ENCODE results near the gene NCSTN.
A peak's percentile ranks its signal among the peaks of the same experiment; 100 is the strongest.

Gene NCSTN

DNA sequence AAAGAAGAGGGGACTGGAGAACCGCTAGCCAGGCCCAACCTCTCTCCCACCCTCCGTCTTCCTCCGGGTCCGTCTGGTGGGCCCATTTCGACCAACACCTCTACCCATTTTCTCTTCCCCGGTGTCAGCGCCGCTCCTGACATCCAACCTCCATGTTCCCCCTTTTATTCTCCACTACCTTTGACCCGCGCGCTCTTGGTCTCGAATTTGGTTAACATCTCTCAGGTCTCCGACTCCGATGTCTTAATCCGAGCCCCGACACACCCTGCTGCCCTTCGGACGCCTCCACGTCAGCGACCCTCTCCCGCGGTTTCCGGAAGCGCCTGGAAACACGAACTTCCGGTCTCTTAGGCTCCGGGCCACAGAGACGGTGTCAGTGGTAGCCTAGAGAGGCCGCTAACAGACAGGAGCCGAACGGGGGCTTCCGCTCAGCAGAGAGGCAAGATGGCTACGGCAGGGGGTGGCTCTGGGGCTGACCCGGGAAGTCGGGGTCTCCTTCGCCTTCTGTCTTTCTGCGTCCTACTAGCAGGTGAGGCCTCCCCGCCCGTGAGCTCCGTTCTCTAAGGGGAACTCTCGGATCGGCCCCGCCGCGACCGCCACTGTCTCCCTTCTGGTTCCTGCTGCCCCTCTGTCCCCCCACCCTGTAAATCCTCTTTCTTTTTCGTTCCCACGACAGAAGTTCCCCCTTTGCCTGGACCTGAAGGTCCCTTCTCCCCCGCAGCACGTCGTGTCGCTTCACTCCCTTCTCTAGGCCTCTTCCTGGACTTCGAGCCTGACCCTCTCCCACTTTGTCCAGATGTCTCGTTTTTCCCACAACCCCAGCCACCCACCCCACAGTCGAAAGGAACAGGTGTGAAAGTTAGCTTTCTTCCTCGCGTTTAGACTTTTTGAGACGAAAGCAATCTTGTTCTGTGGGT is at the start of gene NCSTN, which contains the start of gene COPA:
Gene NCSTN, plus strand, starts transcription at position 431 of the 917 bp plus-strand sequence. Its CDS starts 14 bp downstream, at position 445.
Gene COPA, minus strand, starts transcription at position 298 of the 917 bp plus-strand sequence. Its CDS starts 80 bp downstream, at position 218.
- DNase-seq (ENCODE audit: low spot score): peak; percentile 93

DNA sequence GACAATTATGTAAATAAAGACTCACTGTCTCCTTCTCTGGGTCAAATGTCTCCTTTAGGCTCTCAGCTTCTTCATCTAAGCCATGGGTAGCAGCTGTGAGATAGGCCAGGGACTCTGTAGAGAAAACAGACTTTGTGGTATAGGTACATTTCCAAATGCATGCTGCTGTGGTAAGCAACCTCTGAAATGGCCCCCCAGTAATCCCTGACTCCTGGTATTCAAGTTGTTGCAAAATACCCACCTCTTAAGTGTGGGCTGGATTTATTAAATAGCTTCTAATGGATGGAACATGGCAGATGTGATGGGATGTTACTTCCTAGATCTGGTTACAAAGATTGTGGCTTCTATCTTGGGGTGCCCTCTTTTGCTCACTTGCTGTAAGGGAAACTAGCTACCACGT is 47.1 kb upstream of the NCSTN start:
- no peak for DNase-seq (ENCODE audit: low spot score)

DNA sequence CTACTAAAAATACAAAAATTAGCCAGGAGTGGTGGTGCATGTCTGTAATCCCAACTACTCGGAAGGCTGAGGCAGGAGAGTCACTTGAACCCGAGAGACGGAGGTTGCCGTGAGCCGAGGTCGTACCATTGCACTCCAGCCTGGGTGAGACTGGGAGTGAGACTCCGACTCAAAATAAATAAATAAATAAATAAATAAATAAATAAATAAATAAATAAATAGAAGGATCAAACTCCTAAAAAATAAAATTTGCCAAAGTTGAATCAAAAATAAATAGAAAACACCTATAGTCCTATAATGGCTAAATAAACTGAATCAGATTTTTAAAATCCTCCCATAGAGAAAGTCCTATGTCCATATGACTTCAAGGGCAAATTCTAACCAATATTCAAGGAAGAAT is 43.0 kb upstream of the NCSTN start:
- DNase-seq (ENCODE audit: low spot score): no peak

DNA sequence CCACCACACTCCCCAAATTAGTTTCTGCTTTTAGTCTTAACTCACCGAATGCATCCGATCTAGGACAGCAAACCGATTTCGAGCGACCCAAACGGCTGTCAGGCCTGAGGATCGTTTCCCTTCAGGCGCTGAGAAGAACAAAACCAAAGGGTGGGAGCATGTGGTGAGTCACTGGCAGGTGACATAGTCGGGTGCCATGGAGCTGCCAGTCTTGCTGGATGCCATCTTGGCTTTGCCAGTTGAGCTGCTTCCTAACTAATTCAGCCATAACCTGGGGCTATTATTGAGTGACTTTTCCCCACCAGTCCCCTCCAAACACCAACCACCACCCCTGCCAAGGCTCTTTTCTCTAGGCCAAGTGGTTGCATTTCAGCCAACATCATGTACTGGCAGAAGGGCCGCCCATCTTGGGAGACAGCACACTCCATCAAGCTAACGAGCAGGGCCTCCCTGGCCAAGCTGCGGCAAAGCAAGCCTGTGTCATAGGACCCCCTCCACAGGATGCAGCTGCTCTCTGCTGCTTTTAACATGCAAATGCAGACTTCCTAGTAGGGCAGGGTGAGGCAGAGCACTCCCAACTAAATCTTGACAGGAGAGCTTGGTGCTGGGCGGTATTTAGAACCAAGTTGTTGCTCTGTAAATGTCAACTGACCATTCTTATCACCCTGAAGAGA is 35.9 kb upstream of the NCSTN start:
- DNase-seq (ENCODE audit: low spot score): peak; percentile 63

DNA sequence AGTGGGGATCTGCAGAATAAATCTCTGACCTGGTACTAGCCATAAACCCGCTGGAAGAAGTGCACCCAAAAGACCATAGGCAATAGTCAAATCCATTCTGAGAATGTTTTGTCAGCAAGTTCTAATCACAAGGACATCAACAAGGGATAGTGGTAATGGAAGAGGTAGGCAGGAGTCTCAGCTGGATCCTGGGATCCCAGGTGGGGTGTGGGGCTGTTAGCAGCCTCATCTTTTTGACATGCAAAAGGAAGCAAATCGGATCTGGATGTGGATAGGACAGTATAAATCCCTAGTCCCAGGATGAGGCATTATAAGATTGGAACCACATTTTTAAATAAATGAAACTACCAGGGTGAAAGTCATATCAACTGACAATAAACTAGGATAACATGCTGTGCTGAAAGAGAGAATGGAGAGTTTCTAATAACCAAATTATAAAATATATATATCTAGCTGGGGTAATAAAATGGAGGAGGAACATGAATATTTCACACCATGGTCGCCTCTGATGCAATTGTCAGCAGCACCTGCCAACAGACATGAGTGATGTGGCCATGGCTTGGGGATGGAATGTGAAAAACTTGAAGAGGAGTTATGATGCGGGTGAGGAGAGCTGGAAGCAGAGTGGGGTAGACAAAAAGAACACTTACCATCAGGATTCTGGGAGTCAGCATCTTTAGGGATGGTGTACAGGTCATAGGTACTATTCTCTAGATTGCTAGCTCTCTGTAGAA is 34.6 kb upstream of the NCSTN start:
- peak; percentile 15 for DNase-seq (ENCODE audit: low spot score)

DNA sequence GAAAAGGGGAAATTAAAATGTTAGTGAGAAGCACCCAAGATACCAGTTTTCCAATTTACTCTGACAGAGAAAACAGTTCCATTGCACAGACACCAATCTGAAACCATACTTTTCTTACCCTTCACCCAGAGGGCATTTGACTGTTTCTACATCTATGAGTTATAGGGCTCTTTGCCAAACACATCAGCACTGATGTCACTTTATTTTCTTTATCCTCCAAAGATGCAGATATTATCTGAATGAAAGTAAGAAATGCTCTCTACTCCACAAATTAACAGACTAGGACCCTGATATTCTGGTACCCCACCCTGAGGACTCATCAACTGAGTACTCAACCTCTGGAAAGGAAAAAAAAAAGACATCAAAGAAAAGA is 34.0 kb upstream of the NCSTN start:
- no peak for DNase-seq (ENCODE audit: low spot score)

DNA sequence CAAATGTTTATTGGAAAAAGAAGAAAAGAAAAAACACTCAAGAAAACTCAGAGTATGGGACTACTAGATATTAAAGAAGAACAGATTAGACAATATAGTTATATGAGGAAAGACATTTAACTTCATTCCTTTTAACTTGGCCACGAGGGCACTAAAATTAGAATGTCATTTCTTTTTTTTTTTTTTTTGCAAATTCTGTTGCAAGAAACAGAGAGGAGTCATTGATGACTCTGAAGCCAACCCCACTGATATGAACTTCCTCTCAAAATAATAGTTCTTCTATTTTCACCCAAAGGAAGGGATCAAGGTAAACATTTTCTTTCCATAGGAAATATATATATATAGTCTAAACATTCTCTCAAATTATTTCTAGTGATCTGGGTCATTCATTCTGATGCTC is 33.6 kb upstream of the NCSTN start:
- no peak for DNase-seq (ENCODE audit: low spot score)

DNA sequence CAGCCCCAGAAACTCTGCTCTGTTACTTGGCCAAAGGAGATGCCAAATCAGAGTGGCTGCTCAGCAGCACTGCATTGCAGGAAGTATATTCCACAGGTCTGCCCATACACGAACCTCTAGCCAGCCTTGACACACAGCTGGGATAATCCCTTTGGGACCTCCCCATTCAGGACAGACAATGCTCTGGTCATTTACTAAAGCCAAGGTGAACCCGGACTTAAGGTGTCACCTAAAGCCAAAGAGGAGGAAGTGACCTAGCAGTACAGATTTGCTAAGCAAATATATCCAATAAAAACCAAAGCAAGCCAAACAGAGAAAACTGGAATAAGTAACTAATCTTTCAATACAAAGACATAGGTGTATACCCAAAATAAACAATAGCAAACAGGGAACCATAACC is 27.8 kb upstream of the NCSTN start:
- no peak for DNase-seq (ENCODE audit: low spot score)

DNA sequence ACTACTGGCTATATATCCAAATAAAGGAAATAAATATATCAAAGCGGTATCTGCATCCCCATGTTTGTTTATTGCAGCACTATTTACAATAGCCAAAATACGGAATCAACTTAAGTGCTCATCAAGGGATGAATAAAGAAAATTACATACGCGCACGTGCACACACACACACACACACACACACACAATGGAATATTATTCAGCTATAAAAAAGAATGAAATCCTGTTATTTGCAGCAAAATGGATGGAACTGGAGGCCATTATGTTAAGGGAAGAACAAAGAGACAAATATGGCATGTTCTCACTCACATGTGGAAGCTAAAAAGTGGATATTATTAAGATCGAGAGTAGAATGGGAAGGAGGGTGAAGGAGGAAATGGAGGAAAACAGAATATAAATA is 20.4 kb upstream of the NCSTN start:
- no peak for DNase-seq (ENCODE audit: low spot score)

DNA sequence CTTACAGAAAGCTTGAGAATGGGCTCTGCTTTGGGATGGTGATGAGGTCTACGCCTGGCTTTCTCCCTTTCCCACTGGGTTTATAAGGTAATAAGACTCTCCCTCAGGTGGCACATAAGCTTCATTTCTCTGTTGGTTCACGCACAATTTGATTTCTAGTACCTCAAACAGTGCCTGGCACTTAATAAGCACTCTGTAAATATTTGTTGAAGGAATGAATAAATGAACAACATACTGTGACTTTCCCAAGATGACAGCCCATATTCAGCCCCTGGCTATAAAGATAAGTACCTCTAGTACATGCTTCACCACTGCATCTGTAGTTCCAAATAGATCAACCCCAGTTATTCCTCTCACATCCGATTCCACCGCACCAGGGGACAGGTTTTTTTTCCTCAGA is 17.9 kb upstream of the NCSTN start:
- DNase-seq (ENCODE audit: low spot score): no peak

DNA sequence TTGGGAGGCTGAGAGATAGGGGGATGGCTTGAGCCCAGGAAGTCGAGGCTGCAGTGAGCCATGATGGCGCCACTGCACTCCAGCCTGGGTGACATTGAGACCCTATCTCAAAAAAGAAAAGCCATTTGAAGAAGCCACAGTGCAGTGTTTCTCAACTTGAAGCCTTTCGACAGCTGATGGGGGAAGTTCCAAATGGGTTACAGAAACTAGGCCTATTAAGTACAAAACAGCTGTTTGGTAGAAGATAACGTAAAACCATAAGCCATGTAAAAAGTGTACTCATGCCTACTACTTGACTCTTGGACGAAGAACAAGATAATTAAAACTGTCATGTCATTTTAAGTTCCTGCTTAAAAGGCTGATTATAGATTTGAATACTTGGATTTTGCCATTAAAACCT is 16.8 kb upstream of the NCSTN start:
- no peak for DNase-seq (ENCODE audit: low spot score)

DNA sequence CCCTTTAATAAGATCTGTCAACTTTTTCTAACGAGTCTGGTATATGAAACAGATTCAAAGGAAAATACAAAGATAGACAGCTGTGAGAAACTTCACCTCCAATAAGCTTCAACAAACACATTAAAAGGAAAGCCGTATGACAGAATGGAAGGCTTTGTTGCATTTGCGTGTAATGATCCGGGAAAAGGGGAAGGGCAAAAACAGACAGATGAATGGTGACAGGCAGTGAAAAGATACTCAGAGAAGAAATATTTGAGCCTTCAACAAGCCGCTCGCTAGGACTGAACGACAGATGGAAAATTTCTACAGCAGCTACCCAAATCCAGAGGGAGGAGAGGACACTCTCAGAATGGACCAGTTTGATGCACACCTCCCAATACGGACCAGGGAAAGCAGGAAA is 15.0 kb upstream of the NCSTN start:
- DNase-seq (ENCODE audit: low spot score): no peak

DNA sequence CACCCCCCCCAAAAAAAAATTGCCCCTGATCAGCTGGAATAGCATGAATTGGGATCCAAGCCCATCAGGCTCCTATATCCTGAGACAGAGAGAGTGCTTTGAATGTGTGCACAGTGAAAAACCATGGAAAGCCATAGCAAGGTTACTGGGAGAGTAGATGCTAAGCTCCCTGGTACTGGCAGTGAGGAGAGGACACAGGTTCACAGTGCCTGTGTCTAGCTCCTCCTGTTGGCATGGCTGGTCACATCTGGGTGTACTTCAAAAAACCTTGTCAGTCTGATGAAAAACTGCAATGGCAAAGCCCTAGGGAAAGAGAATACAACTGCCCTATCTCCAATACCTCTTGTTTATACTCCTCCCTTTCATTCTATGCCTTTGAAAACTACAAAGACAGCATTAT is 13.1 kb upstream of the NCSTN start:
- DNase-seq (ENCODE audit: low spot score): no peak

DNA sequence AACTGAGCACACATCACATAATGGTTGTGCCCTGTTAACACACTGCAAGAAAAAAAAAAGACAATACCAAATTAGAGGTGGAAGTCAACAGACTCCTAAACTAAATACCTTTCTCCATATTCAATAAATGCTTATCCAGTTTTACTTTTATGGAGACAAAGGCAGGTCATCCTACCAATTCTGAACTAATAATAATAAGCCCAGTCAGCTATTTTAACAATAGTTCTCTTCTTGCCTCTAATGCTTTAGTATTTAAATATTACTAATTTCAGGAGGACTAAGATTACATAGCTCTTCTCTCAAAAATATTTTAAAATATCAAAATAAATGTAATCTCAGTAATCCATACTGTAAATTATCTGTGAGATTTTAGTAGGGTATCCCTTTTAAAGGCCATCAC is 10.7 kb upstream of the NCSTN start:
- no peak for DNase-seq (ENCODE audit: low spot score)

DNA sequence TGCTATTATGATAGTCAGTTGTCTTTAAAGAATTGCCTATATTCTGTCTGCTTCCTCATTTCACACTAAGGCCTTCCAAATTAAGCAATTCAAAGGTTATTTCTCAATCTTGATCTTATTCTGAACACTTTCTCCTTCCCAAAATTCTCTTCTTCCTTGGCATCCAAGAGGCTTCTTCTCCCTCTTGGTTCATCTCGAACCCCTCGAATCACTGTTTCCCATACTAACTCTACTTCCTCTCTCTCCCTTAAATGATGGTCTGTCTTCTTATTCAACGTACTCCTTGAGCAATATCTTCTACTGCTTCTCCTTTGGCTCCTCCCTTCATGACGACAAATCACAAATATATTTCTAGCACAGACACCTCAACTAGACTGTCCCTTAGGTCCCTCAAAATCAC is 4.6 kb upstream of the NCSTN start:
- no peak for DNase-seq (ENCODE audit: low spot score)

DNA sequence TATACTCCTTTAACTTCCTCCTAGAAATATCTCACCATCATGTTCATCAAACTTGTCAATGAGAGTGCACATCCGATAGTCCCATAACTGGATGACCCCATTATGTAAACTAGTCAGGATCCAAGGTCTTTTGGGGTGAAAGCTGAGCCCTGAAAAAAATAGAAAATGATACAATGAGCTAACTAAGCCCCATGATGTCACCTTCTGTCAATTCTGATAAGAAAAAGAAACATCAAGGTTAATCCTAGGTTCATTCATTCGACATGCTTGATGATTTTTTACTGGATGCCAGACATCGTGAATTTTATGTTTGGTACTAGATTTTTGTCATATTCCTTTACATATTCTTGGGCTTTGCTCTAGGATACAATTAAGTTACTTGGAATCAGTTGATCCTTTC is 3.0 kb upstream of the NCSTN start:
- no peak for DNase-seq (ENCODE audit: low spot score)

DNA sequence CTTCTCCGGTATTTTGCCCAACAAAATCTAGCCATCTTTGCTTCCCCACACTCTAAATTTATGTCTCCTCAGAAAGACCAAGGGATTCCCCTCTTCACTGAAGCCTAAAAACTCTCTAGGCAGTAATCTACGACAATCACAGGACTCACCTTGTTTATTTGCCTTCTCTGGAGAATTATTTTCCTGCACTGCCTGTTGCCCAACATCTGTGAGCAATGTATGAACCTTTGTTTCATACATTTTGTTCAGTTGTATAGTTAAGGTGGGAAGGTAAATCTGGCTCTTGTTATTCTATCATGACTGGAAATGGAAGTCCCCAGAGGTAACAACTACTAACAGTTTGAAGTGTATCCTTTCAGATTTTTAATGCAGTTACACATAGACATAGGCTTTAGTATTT is 2.3 kb upstream of the NCSTN start:
- DNase-seq (ENCODE audit: low spot score): no peak

DNA sequence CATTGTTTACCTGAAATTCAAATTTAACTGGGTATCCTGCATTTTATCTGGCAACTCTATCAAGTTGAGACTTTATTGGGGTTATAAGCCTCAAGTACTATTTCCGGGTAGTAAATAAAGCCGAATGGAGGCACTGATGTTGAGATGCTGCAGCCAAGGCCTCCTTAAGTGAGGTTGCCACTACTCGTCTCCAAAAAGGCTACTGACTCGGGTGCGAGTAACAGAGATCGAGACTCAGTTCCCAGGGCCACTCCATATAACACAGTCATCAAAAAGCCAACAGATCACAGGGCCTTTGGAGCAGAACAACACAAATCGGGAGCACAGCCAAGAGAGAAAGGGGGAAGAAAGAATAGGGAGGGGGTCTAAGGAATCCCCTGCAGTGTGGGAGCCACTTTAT is 657 bp upstream of the NCSTN start:
- DNase-seq (ENCODE audit: low spot score): no peak

DNA sequence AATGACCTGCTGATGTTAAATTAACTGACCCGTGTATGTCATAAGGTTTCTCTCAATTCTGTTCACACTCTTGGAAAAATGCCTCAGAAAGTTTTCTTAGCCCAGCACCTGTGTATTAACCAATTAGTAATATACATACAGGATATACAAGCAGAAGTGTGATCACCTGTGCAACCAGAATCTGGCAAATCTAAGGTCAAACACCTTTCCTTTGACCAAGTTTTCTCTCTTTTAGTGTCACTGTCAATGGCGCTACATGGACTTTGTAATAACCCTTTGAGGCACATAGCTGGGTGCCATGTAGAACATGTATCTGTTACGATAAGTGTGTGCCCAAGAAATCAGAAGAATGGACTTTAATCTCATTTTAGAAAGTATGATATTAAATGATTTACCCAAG is 1.1 kb downstream of the NCSTN start:
- DNase-seq (ENCODE audit: low spot score): no peak

DNA sequence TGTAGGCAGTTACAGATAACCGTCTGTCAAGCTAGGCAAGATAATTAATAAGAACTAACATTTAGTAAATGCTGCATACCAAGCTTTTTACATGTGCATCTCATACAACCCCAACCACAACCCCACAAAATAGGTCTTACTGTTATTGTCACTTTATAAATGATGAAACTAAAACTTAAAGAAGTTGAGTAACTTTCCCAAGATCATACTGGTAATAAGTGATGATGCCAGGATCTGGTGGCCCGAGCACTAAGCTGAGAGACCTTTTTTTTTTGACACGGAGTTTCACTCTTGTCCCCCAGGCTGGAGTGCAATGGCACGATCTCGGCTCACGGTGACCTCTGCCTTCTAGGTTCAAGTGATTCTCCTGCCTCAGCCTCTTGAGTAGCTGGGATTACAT is 1.8 kb downstream of the NCSTN start:
- DNase-seq (ENCODE audit: low spot score): no peak

DNA sequence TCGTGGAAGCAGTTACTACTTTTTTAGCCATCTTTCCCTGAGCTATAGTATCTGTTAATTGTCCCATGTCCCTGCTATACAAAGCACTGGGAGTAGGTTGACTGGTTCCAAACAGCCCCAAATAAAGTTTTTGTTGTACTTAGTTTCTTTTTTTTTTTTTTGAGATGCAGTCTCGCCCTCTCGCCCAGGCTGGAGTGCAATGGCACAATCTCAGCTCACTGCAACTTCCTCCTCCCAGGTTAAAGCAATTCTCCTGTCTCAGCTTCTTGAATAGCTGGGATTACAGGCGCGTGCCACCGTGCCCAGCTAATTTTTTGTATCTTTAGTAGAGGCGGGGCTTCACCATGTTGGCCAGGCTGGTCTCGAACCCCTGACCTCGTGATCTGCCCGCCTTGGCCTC is 3.3 kb downstream of the NCSTN start:
- DNase-seq (ENCODE audit: low spot score): no peak

DNA sequence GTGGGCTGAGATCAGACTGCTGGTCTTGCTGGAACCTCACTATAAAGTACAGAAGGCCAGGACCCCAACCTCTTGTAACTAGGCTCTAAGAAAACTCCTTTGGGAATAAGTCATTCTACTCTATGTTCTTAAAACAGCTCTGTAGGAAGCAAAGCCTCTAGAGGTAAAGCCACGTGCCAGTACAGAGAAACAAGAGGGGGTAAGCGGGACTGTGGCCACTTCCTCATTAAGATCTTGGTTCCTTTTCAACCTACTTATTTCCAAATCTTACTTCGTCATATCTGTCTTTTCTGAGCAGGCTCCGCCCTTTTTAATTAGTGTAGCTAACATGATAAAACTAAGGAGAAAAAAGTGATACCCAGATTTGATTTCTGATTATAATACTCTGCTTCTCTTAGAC is 3.8 kb downstream of the NCSTN start:
- no peak for DNase-seq (ENCODE audit: low spot score)

DNA sequence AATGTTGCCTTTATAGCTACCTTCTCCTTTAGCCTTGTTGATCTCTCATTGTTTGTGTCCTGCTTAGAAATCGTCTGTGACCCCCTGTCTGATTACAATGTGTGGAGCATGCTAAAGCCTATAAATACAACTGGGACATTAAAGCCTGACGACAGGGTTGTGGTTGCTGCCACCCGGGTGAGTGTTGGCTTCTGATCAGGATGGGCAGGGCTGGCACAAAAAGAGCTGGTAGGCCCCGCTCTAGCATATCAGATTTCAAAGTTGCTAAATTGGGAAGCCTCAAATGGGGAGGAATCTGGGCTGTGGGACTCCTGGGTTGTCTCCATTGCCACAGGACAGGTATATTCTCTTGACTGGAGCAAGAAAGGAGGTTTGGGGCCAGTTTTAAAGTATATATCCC is 8.4 kb downstream of the NCSTN start:
- no peak for DNase-seq (ENCODE audit: low spot score)
